ENCODE measurements around the gene KRTAP1-3.
"Not testable (repeated sequence)": the region's sequence is repeated elsewhere in the genome, so short reads cannot be mapped to it uniquely, and the experiment has no call there.

GRCh38 chr17:41046735-41047465, 12.2 kb upstream of the KRTAP1-3 start, which contains the start of gene KRTAP2-1:
- not testable (repeated sequence) for TF ChIP-seq POLR2A, CTCF (IDR thresholded peaks at IDR 0.05)

Data from heart left ventricle (tissue), 13 donors.